C4-2B (cell line): ENCODE measurements around the gene MED26.

Experiments
- CTCF ChIP-seq: fragments of 450-650 bp; conservative IDR thresholded peaks from 2 replicates; pipeline ENCODE4 v1.5.1; 2017; ENCODE audit warnings: mild to moderate bottlenecking
- ZFX ChIP-seq: fragments of 450-650 bp; IDR thresholded peaks from 2 replicates; pipeline ENCODE4 v1.6.1; 2017

GRCh38 chr19:16657384-16657783, 29.4 kb upstream of the MED26 start:
- no peak for TF ChIP-seq CTCF
- no peak for TF ChIP-seq ZFX
